ENCODE results near the gene SMURF2. TPM values are rescaled to one million over a fixed set of nuclear protein-coding genes. Genes with fewer than 3 reads are reported as not detected.

The SMURF2 gene
- total and polyA plus RNA-seq, 9 of the 15 experiments (the other 6 are each of a cell fraction or from before 2014, with no cell fraction given) = 3.8 to 22.0 (median 14.8) TPM

GRCh38 chr17:64496786-64497564, 165.1 kb downstream of the SMURF2 start, which contains the start of gene POLG2 (continued):
- TF ChIP-seq HOXB6 (CRISPR knock-in tag; IDR thresholded peaks at IDR 0.05; ENCODE audit: borderline replicate concordance) (peak; percentile 43; the same call in 1 of the 2 replicates), GTF2B (IDR thresholded peaks at IDR 0.05; ENCODE audit: extremely low read depth, insufficient read length) (no peak), CREB1 (IDR thresholded peaks at IDR 0.05) (peak; percentile 55), CREB1 (CRISPR knock-in tag; IDR thresholded peaks at IDR 0.05) (peak; percentile 50; the same call in 1 of the 2 replicates), ZC3H4 (CRISPR knock-in tag; IDR thresholded peaks at IDR 0.05; ENCODE audit: borderline replicate concordance) (no peak; the same call in 1 of the 2 replicates), ZBTB33 (CRISPR knock-in tag; IDR thresholded peaks at IDR 0.05) (no peak), GTF2E2 (tag; IDR thresholded peaks at IDR 0.05) (peak; percentile 72), NR0B1 (IDR thresholded peaks at IDR 0.05; ENCODE audit: partially characterized antibody) (no peak), GMEB1 (CRISPR knock-in tag; IDR thresholded peaks at IDR 0.05) (peak; percentile 76), ETV6 (IDR thresholded peaks at IDR 0.05; ENCODE audit: borderline replicate concordance in 1 of 2, low read depth in 2 of 2, low read length in 1 of 2) (0 out of 4 replicates have a peak, but pooled peaks of 1 of the 2 experiments have one; percentile 20), ETV6 (CRISPR knock-in tag; IDR thresholded peaks at IDR 0.05; ENCODE audit: borderline replicate concordance) (0 out of 2 replicates have a peak, but pooled peaks have one; percentile 36), MLX (CRISPR knock-in tag; conservative IDR thresholded peaks at IDR 0.05) (peak in 1 of 2 experiments; percentile 74; a peak in 1 of 4 replicates), NCOA1 (IDR thresholded peaks at IDR 0.05; ENCODE audit: low read depth) (no peak; the same call in 1 of the 2 replicates), SP2 (IDR thresholded peaks at IDR 0.05; ENCODE audit: extremely low read depth, low read depth, low read length, poor library complexity, severe bottlenecking) (no peak), CREBBP (IDR thresholded peaks at IDR 0.05; ENCODE audit: low read depth, low read length) (no peak), SREBF1 (IDR thresholded peaks at IDR 0.05; ENCODE audit: borderline replicate concordance, low read depth, low read length) (no peak), HBP1 (CRISPR knock-in tag; IDR thresholded peaks at IDR 0.05) (peak; percentile 84), FOXK1 (CRISPR knock-in tag; IDR thresholded peaks at IDR 0.05; ENCODE audit: borderline replicate concordance) (no peak; the same call in 1 of the 2 replicates)

Data from K562 (cell line).